ENCODE data around the gene HDAC10. TPM values are rescaled to one million over a fixed set of nuclear protein-coding genes. Genes with fewer than 3 reads are reported as not detected.

The HDAC10 gene
- total RNA-seq, 2 donors from 2014 or later, result 40.5 to 59.1 TPM

GRCh38 chr22:50267591-50268390 lies 16.7 kb upstream of the HDAC10 start:
- Histone ChIP-seq H3K9ac (ENCODE audit: low read depth in 2 of 2, low read length in 2 of 2) (no peak overlapping the region), H3K36me3 (no peaks in the 10 kb centered on the region), H3K27me3 (peaks cover 36% of the 10 kb centered on the region), H3K4me3 (peak overlapping the region; percentile 9), H3K9me3 (no peaks in the 10 kb centered on the region), H3K27ac (no peak overlapping the region), H3K4me1 (peaks cover 16% of the 10 kb centered on the region)
- intact Hi-C loops (cut with DNase I), result no loop called here
- peak; percentile 73 for DNase-seq
- TF ChIP-seq, protein P1, sequence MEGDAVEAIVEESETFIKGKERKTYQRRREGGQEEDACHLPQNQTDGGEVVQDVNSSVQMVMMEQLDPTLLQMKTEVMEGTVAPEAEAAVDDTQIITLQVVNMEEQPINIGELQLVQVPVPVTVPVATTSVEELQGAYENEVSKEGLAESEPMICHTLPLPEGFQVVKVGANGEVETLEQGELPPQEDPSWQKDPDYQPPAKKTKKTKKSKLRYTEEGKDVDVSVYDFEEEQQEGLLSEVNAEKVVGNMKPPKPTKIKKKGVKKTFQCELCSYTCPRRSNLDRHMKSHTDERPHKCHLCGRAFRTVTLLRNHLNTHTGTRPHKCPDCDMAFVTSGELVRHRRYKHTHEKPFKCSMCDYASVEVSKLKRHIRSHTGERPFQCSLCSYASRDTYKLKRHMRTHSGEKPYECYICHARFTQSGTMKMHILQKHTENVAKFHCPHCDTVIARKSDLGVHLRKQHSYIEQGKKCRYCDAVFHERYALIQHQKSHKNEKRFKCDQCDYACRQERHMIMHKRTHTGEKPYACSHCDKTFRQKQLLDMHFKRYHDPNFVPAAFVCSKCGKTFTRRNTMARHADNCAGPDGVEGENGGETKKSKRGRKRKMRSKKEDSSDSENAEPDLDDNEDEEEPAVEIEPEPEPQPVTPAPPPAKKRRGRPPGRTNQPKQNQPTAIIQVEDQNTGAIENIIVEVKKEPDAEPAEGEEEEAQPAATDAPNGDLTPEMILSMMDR (IDR thresholded peaks at IDR 0.05), result no peak

GRCh38 chr22:50266994-50267393 lies 15.9 kb upstream of the HDAC10 start:
- peaks cover 15% of the 10 kb centered on the region for H3K4me1 ChIP-seq
- no peaks in the 10 kb centered on the region for H3K36me3 ChIP-seq
- no peak overlapping the region for H3K27ac ChIP-seq
- peaks cover 41% of the 10 kb centered on the region for H3K27me3 ChIP-seq
- no peaks in the 10 kb centered on the region for H3K9me3 ChIP-seq
- no peak overlapping the region for H3K9ac ChIP-seq (ENCODE audit: low read depth in 2 of 2, low read length in 2 of 2)
- intact Hi-C loops (cut with DNase I), result no loop called here
- TF ChIP-seq, protein P1 (IDR thresholded peaks at IDR 0.05), result no peak
- no peak for DNase-seq
- no peak overlapping the region for H3K4me3 ChIP-seq

DNA sequence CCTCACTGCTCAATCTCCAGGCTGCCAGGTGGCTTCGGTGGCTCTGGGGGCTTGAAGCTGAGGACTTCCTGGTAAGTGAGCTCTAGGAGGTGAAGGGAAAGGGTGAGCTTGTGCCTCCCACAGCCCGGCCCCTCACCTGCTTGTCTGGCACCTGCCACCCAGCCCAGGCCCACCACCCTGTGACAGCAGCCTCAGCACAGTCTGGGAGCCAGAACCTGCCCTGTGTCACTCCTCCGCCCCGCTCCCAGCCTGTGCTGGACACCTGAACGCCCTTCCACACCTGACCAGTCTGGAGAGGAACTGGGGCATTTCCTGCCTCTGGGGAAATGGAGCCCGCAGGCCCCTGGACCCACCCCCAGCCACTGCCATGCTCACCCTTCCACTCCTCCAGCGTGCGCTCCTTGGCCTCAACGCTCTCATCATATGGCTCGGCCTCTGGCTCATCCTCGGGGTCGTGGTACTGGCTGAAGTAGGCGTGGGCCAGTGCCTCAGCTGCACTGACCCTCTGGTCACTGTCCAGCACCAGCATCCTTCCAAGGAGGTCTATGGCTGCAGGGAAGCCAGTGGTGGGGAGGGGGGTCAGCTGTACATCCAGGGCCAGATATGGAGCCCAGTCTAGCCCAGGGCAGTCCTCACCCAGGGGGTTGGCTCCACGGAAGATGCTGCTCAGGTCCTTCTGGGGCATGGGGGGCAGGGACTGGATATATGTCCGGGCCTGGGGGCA lies 14.0 kb upstream of the HDAC10 start:
- no peaks in the 10 kb centered on the region for H3K4me1 ChIP-seq

DNA sequence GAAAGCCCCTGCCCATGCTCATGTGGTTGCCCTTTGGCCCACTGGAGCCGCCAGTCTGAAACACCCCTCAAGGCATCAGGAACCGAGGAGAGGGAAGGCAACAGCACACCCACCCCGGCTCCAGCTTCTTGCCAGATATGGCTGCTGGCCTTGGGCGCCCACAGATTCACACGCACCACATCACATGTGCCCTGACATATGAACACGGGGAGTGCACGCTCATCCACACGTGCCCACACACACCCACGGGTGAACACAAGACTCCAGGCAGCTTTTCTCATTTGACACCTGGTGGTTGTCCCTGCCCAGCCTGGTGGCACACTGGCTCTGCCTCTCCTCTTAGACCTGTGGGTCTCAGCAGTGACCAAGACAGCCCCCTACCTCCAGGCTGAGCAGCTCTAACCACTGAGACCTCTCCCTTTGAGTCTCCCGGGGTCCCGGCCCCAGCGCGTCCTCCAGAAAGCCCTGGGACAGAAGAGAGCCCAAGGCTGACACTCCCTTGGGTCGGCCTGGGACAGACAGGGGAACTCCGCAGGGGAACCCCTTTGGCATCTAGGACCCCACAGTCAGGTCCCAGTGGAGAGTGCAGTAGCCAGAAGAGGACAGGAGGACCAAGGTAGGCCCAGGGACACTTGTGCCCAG lies 13.2 kb upstream of the HDAC10 start:
- Histone ChIP-seq H3K27me3 (peaks cover 29% of the 10 kb centered on the region), H3K27ac (no peak overlapping the region), H3K9me3 (no peaks in the 10 kb centered on the region), H3K36me3 (no peaks in the 10 kb centered on the region), H3K4me1 (no peaks in the 10 kb centered on the region), H3K9ac (ENCODE audit: low read depth in 2 of 2, low read length in 2 of 2) (no peak overlapping the region), H3K4me3 (no peak overlapping the region)
- DNase-seq, result no peak
- TF ChIP-seq, protein P1 (IDR thresholded peaks at IDR 0.05), result no peak
- intact Hi-C loops (cut with DNase I), result no loop called here

More for the DNA sequence above, 14.0 kb upstream of the HDAC10 start:
- no peak for DNase-seq
- no peak overlapping the region for H3K4me3 ChIP-seq
- peaks cover 37% of the 10 kb centered on the region for H3K27me3 ChIP-seq
- TF ChIP-seq, protein P1 (IDR thresholded peaks at IDR 0.05), result no peak
- no peak overlapping the region for H3K9ac ChIP-seq (ENCODE audit: low read depth in 2 of 2, low read length in 2 of 2)
- no peaks in the 10 kb centered on the region for H3K9me3 ChIP-seq
- intact Hi-C loops (cut with DNase I), result no loop called here
- no peak overlapping the region for H3K27ac ChIP-seq
- no peaks in the 10 kb centered on the region for H3K36me3 ChIP-seq

DNA sequence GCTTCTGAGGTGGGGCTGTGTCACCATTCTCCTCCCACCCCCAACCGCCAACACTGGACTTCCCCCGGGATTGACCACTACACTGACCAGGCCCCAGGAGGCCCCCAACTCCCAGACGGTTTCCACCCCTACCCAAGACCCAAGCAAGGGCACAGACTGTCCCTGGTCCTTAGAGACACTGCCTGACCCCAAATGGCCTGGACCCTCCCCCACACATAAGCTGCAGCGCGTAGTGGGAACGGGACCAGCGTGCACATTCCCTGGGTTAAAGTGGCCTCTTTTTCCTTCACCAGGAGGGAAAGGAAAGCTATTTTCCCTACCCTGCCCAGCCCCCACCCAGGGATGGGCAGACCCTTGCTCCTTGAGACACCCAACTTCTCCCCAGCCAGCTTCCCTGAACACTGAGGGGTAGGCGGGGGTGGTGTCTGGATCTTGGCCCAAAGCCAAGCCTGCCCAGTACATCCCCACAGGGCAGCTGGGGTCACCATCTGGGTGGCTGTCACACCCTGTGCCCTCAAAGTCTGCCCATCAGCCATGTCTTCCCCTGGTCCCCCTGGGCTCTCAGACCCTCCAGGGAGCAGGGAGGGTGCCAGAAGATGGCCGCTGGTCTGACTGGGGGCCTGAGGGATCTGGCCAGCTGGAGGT lies 12.0 kb upstream of the HDAC10 start:
- H3K9ac ChIP-seq (ENCODE audit: low read depth in 2 of 2, low read length in 2 of 2), result no peak overlapping the region
- intact Hi-C loops (cut with DNase I), result no loop called here
- H3K27me3 ChIP-seq, result peaks cover 24% of the 10 kb centered on the region
- no peak for DNase-seq
- H3K4me3 ChIP-seq, result no peak overlapping the region
- TF ChIP-seq, protein P1 (IDR thresholded peaks at IDR 0.05), result no peak
- no peaks in the 10 kb centered on the region for H3K4me1 ChIP-seq
- no peaks in the 10 kb centered on the region for H3K36me3 ChIP-seq
- H3K27ac ChIP-seq, result no peak overlapping the region
- H3K9me3 ChIP-seq, result no peaks in the 10 kb centered on the region
